ENCODE data around the gene SCAF1. TPM values are rescaled to one million over a fixed set of nuclear protein-coding genes. Genes with fewer than 3 reads are reported as not detected.
"Not testable (repeated sequence)": the region's sequence is repeated elsewhere in the genome, so short reads cannot be mapped to it uniquely, and the experiment has no call there.

The SCAF1 gene
- polyA plus RNA-seq, 1 donor from 2014 or later: 11.9 TPM

GRCh38 chr19:49631610-49632192 is 10.3 kb upstream of the SCAF1 start:
- H3F3A ChIP-seq (ENCODE audit: insufficient read depth, low read length, poor library complexity, severe bottlenecking): no peaks in the 10 kb centered on the region
- H3K27ac ChIP-seq (ENCODE audit: low read length): no peak overlapping the region
- H3K9ac ChIP-seq (ENCODE audit: low read length): no peak overlapping the region
- TF ChIP-seq EZH2 (IDR thresholded peaks at IDR 0.05; ENCODE audit: borderline replicate concordance, insufficient read depth, low read length, poor library complexity, severe bottlenecking) (no peak), SMC3 (conservative IDR thresholded peaks at IDR 0.05; ENCODE audit: poor library complexity) (no peak), POLR2AphosphoS5 (IDR thresholded peaks at IDR 0.05) (no peak), RAD21 (conservative IDR thresholded peaks at IDR 0.05) (no peak), CTCF (IDR thresholded peaks at IDR 0.05; ENCODE audit: poor library complexity, severe bottlenecking) (no peak), TAF1 (IDR thresholded peaks at IDR 0.05; ENCODE audit: low read depth) (no peak), EP300 (conservative IDR thresholded peaks at IDR 0.05; ENCODE audit: poor library complexity, severe bottlenecking) (no peak), MXI1 (conservative IDR thresholded peaks at IDR 0.05; ENCODE audit: poor library complexity, severe bottlenecking) (no peak), REST (IDR thresholded peaks at IDR 0.05; ENCODE audit: borderline replicate concordance) (no peak)
- H3K36me3 ChIP-seq (ENCODE audit: insufficient read depth, low read length): no peaks in the 10 kb centered on the region
- no peak overlapping the region for H2AFZ ChIP-seq (ENCODE audit: low read depth, low read length)
- H3K79me2 ChIP-seq (replicated peaks; ENCODE audit: insufficient read depth, low read length): no peaks in the 10 kb centered on the region
- H4K20me1 ChIP-seq (ENCODE audit: insufficient read depth): no peaks in the 10 kb centered on the region
- H3K4me3 ChIP-seq (ENCODE audit: low read length): no peak overlapping the region
- no peaks in the 10 kb centered on the region for H3K9me2 ChIP-seq (ENCODE audit: insufficient read depth, low read length)
- H3K27me3 ChIP-seq (ENCODE audit: insufficient read depth, low read depth, low read length): no peaks in the 10 kb centered on the region
- no peak overlapping the region for H3K4me2 ChIP-seq (ENCODE audit: low read length)
- no peaks in the 10 kb centered on the region for H3K9me3 ChIP-seq (ENCODE audit: low read length)

GRCh38 chr19:49632576-49632975 is 9.4 kb upstream of the SCAF1 start:
- Histone ChIP-seq H3K9ac (ENCODE audit: low read length) (no peak overlapping the region), H3K9me2 (ENCODE audit: insufficient read depth, low read length) (no peaks in the 10 kb centered on the region), H3K27me3 (ENCODE audit: insufficient read depth, low read depth, low read length) (no peaks in the 10 kb centered on the region), H3K9me3 (ENCODE audit: low read length) (no peaks in the 10 kb centered on the region), H3K27ac (ENCODE audit: low read length) (no peak overlapping the region), H3K36me3 (ENCODE audit: insufficient read depth, low read length) (no peaks in the 10 kb centered on the region), H3K4me2 (ENCODE audit: low read length) (no peak overlapping the region), H3K4me3 (ENCODE audit: low read length) (no peak overlapping the region), H3F3A (ENCODE audit: insufficient read depth, low read length, poor library complexity, severe bottlenecking) (no peaks in the 10 kb centered on the region), H3K79me2 (replicated peaks; ENCODE audit: insufficient read depth, low read length) (no peaks in the 10 kb centered on the region), H2AFZ (ENCODE audit: low read depth, low read length) (no peak overlapping the region), H4K20me1 (ENCODE audit: insufficient read depth) (no peaks in the 10 kb centered on the region)
- no peak for TF ChIP-seq EP300 (conservative IDR thresholded peaks at IDR 0.05; ENCODE audit: poor library complexity, severe bottlenecking)
- TF ChIP-seq MXI1 (conservative IDR thresholded peaks at IDR 0.05; ENCODE audit: poor library complexity, severe bottlenecking): no peak
- TF ChIP-seq RAD21 (conservative IDR thresholded peaks at IDR 0.05): no peak
- TF ChIP-seq CTCF (IDR thresholded peaks at IDR 0.05; ENCODE audit: poor library complexity, severe bottlenecking): no peak

- not testable (repeated sequence) for H3K79me2 ChIP-seq (replicated peaks; ENCODE audit: insufficient read depth, low read length); H3K4me2 ChIP-seq (ENCODE audit: low read length); H3K27ac ChIP-seq (ENCODE audit: low read length); H3K9ac ChIP-seq (ENCODE audit: low read length); H3F3A ChIP-seq (ENCODE audit: insufficient read depth, low read length, poor library complexity, severe bottlenecking); H2AFZ ChIP-seq (ENCODE audit: low read depth, low read length); H3K36me3 ChIP-seq (ENCODE audit: insufficient read depth, low read length); H3K9me3 ChIP-seq (ENCODE audit: low read length); H3K9me2 ChIP-seq (ENCODE audit: insufficient read depth, low read length); H3K4me3 ChIP-seq (ENCODE audit: low read length); H4K20me1 ChIP-seq (ENCODE audit: insufficient read depth); H3K27me3 ChIP-seq (ENCODE audit: insufficient read depth, low read depth, low read length)
These were observed 8.7 kb upstream of the SCAF1 start for GRCh38 chr19:49633273-49633672.
